K562 (cell line): ENCODE data around the gene PAQR4. TPM values are rescaled to one million over a fixed set of nuclear protein-coding genes. Genes with fewer than 3 reads are reported as not detected.

Experiments used
- CREM ChIP-seq: IDR thresholded peaks from 2 replicates; pipeline ENCODE4 v1.6.1; 2014; ENCODE audit warnings: antibody characterized with exemption, low read depth
- DMBX1 ChIP-seq: fragments of 250-450 bp; sonication (Bioruptor Pico); IDR thresholded peaks from 2 replicates; pipeline ENCODE4 v1.8.0; 2022; ENCODE audit warnings: inconsistent platforms, mild to moderate bottlenecking, moderate library complexity, borderline replicate concordance
- GABPA ChIP-seq: fragments of 200-800 bp; sonication (Bioruptor generic); conservative IDR thresholded peaks from 2 replicates; pipeline ENCODE4 v1.6.1; 2016; ENCODE audit warnings: low read depth, missing genetic modification characterization, missing compliant biosample characterization
- KDM1A ChIP-seq, 2 experiments: fragments of 450-650 bp; IDR thresholded peaks; 2 replicates each; pipeline ENCODE4 v1.6.1; 2016; ENCODE audit warnings: mild to moderate bottlenecking in 2 of 2
- LEF1 ChIP-seq: fragments of 450-650 bp; IDR thresholded peaks from 2 replicates; pipeline ENCODE4 v1.6.1; 2016; ENCODE audit warnings: mild to moderate bottlenecking
- MAZ ChIP-seq, 2 experiments: fragments of 450-650 bp in 1 of 2; sonication (generic) in 1 of 2; formaldehyde crosslinking; IDR thresholded peaks in 1 of 2; conservative IDR thresholded peaks in 1 of 2; 2 replicates each; pipeline versions ENCODE4 v1.4.0 to v1.5.0; 2020; ENCODE audit warnings: mild to moderate bottlenecking in 1 of 2, missing genetic modification reagents in 1 of 2
- MEF2D ChIP-seq: conservative IDR thresholded peaks from 2 replicates; pipeline ENCODE4 v1.6.1; 2016; ENCODE audit warnings: low read depth, missing genetic modification characterization, missing compliant biosample characterization
- SMARCC2 ChIP-seq: fragments of 450-650 bp; IDR thresholded peaks from 2 replicates; pipeline ENCODE4 v1.6.1; 2017; ENCODE audit warnings: antibody characterized with exemption, moderate library complexity, mild to moderate bottlenecking, low read depth
- SOX6 ChIP-seq: fragments of 450-650 bp; IDR thresholded peaks from 2 replicates; pipeline ENCODE4 v1.6.1; 2014; ENCODE audit warnings: mild to moderate bottlenecking
- TAF7 ChIP-seq: fragments of 450-650 bp; IDR thresholded peaks from 2 replicates; pipeline ENCODE4 v1.6.1; 2016; ENCODE audit warnings: missing genetic modification characterization, missing compliant biosample characterization
- ZEB2 ChIP-seq: fragments of 450-650 bp; IDR thresholded peaks from 2 replicates; pipeline ENCODE4 v1.6.1; 2016
- ZNF197 ChIP-seq: fragments of 200-800 bp; sonication (Bioruptor generic); IDR thresholded peaks from 2 replicates; pipeline ENCODE4 v1.6.1; 2016; ENCODE audit warnings: low read depth, missing genetic modification characterization, missing compliant biosample characterization
- ZNF583 ChIP-seq: fragments of 250-450 bp; sonication (Bioruptor Pico); IDR thresholded peaks from 2 replicates; pipeline ENCODE4 v1.4.0; 2020
- polyA plus RNA-seq, 8 experiments: library from polyadenylated mRNA; depleted of rRNA in 4 of 8; stranded (reverse) in 5 of 8; unstranded in 3 of 8; fragments of >200 nt; fragmentation: Nextera tagmentation in 2 of 8; fragmentation: Illumina TruSeq in 1 of 8; extraction: Ambion mirVana in 2 of 8; extraction: Trizol in 1 of 8; gene quantifications; 2 replicates each; pipeline versions ENCODE4 v1.2.1 to v1.2.3, GENCODE V29; 2011 to 2014; ENCODE audit warnings: inconsistent platforms in 1 of 8, missing spikeins in 1 of 8
- total RNA-seq, 7 experiments: library from RNA; depleted of rRNA in 6 of 7; stranded (reverse); fragments of >200 nt in 6 of 7; fragmentation: Illumina TruSeq in 2 of 7; extraction: Trizol in 2 of 7; gene quantifications; 2 replicates each; pipeline versions ENCODE4 v1.2.1 to v1.2.3, GENCODE V29; 2011 to 2021; ENCODE audit warnings: low replicate concordance in 1 of 7
- TF ChIP-seq, protein P1 (sequence below): sonication (generic); formaldehyde crosslinking; IDR thresholded peaks from 2 replicates; pipeline ENCODE4 v1.9.0; 2022; ENCODE audit warnings: mild to moderate bottlenecking, missing genetic modification reagents
- TF ChIP-seq, protein P2 (sequence below), 2 experiments: fragments of 450-650 bp; IDR thresholded peaks; 2 replicates each; pipeline ENCODE4 v1.6.1; 2018; ENCODE audit warnings: mild to moderate bottlenecking in 2 of 2, low read depth in 1 of 2; ENCODE audit not compliant: partially characterized antibody in 2 of 2
- TF ChIP-seq, protein P3 (sequence below): fragments of 200-800 bp; sonication (Bioruptor generic); IDR thresholded peaks from 2 replicates; pipeline ENCODE4 v1.6.1; 2016; ENCODE audit warnings: missing genetic modification characterization, missing compliant biosample characterization

PAQR4 gene
- total and polyA plus RNA-seq, 9 of the 15 experiments (the other 6 are each of a cell fraction or from before 2014, with no cell fraction given), result 0.62 to 40.4 (median 19.5) TPM

DNA sequence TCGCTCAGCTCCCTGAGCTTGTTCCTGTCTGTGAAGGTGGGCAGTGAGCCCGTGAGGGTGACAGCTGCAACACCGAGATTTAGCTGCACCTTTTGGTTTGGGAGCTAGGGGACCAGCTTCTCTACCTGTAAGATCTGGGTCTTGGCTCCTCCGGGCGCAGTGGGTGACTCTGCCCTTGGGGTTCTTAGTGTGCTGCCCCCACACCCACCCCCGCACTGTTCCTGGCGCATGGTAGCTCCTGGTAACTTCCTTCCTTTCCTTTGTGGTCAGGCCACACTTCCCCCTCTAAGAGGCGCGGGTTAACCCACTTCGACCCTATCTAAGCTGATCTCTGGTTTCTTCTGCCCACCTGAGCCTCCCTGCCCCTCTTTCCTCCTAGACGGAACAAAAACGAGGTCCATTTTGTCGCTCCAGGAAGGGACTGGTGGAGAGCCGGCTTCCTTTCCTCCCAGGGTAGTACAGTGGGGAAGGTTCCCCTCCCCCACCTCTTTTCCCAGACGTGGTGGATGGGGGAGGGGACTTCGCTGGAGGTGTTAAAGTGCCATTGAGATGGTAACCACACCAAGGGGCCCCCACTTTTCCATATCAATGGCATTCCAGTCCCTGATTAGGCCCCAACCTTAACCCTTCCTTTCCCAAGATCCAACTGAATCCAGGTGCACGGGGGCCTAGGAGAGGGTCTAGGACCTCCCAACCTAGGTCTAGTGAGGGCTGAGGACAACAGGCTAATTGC is 39.0 kb downstream of the PAQR4 start (continued):
- TF ChIP-seq, protein P1, sequence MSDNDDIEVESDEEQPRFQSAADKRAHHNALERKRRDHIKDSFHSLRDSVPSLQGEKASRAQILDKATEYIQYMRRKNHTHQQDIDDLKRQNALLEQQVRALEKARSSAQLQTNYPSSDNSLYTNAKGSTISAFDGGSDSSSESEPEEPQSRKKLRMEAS (CRISPR knock-in tag), result 0 out of 2 replicates have a peak, but pooled peaks have one; percentile 17
- TF ChIP-seq GABPA (tag), result peak; percentile 84
- TF ChIP-seq, protein P2, sequence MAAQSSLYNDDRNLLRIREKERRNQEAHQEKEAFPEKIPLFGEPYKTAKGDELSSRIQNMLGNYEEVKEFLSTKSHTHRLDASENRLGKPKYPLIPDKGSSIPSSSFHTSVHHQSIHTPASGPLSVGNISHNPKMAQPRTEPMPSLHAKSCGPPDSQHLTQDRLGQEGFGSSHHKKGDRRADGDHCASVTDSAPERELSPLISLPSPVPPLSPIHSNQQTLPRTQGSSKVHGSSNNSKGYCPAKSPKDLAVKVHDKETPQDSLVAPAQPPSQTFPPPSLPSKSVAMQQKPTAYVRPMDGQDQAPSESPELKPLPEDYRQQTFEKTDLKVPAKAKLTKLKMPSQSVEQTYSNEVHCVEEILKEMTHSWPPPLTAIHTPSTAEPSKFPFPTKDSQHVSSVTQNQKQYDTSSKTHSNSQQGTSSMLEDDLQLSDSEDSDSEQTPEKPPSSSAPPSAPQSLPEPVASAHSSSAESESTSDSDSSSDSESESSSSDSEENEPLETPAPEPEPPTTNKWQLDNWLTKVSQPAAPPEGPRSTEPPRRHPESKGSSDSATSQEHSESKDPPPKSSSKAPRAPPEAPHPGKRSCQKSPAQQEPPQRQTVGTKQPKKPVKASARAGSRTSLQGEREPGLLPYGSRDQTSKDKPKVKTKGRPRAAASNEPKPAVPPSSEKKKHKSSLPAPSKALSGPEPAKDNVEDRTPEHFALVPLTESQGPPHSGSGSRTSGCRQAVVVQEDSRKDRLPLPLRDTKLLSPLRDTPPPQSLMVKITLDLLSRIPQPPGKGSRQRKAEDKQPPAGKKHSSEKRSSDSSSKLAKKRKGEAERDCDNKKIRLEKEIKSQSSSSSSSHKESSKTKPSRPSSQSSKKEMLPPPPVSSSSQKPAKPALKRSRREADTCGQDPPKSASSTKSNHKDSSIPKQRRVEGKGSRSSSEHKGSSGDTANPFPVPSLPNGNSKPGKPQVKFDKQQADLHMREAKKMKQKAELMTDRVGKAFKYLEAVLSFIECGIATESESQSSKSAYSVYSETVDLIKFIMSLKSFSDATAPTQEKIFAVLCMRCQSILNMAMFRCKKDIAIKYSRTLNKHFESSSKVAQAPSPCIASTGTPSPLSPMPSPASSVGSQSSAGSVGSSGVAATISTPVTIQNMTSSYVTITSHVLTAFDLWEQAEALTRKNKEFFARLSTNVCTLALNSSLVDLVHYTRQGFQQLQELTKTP (IDR thresholded peaks at IDR 0.05; ENCODE audit: low read depth in 1 of 2, partially characterized antibody in 2 of 2), result peak in 1 of 2 experiments; percentile 48
- peak; percentile 49; the same call in 1 of the 2 replicates for TF ChIP-seq SMARCC2
- TF ChIP-seq, protein P3, sequence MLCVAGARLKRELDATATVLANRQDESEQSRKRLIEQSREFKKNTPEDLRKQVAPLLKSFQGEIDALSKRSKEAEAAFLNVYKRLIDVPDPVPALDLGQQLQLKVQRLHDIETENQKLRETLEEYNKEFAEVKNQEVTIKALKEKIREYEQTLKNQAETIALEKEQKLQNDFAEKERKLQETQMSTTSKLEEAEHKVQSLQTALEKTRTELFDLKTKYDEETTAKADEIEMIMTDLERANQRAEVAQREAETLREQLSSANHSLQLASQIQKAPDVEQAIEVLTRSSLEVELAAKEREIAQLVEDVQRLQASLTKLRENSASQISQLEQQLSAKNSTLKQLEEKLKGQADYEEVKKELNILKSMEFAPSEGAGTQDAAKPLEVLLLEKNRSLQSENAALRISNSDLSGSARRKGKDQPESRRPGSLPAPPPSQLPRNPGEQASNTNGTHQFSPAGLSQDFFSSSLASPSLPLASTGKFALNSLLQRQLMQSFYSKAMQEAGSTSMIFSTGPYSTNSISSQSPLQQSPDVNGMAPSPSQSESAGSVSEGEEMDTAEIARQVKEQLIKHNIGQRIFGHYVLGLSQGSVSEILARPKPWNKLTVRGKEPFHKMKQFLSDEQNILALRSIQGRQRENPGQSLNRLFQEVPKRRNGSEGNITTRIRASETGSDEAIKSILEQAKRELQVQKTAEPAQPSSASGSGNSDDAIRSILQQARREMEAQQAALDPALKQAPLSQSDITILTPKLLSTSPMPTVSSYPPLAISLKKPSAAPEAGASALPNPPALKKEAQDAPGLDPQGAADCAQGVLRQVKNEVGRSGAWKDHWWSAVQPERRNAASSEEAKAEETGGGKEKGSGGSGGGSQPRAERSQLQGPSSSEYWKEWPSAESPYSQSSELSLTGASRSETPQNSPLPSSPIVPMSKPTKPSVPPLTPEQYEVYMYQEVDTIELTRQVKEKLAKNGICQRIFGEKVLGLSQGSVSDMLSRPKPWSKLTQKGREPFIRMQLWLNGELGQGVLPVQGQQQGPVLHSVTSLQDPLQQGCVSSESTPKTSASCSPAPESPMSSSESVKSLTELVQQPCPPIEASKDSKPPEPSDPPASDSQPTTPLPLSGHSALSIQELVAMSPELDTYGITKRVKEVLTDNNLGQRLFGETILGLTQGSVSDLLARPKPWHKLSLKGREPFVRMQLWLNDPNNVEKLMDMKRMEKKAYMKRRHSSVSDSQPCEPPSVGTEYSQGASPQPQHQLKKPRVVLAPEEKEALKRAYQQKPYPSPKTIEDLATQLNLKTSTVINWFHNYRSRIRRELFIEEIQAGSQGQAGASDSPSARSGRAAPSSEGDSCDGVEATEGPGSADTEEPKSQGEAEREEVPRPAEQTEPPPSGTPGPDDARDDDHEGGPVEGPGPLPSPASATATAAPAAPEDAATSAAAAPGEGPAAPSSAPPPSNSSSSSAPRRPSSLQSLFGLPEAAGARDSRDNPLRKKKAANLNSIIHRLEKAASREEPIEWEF, result no peak; the same call in 1 of the 2 replicates
- TF ChIP-seq MEF2D, result 0 out of 2 replicates have a peak, but pooled peaks have one; percentile 18
- peak; percentile 93 for TF ChIP-seq LEF1
- TF ChIP-seq SOX6, result peak; percentile 49; the same call in 1 of the 2 replicates
- TF ChIP-seq CREM, result 0 out of 2 replicates have a peak, but pooled peaks have one; percentile 39
- peak; percentile 46 to 66; a peak in 2 of 4 replicates for TF ChIP-seq MAZ (CRISPR knock-in tag; conservative IDR thresholded peaks at IDR 0.05 in 1 of 2, IDR thresholded peaks at IDR 0.05 in 1 of 2)
- TF ChIP-seq TAF7 (tag), result peak; percentile 61; the same call in 1 of the 2 replicates
- TF ChIP-seq ZEB2, result peak; percentile 80
- peak in 1 of 2 experiments; percentile 54; a peak in 2 of 4 replicates for TF ChIP-seq KDM1A (IDR thresholded peaks at IDR 0.05)
- TF ChIP-seq ZNF583, result 0 out of 2 replicates have a peak, but pooled peaks have one; percentile 35
- TF ChIP-seq DMBX1 (CRISPR knock-in tag), result 0 out of 2 replicates have a peak, but pooled peaks have one; percentile 28
- peak; percentile 79; the same call in 1 of the 2 replicates for TF ChIP-seq ZNF197 (CRISPR knock-in tag)
